ENCODE data around the gene C3orf22.

Gene C3orf22

GRCh38 chr3:126556637-126557414, 1.9 kb downstream of the C3orf22 start:
- DNase-seq: no peak

- DNase-seq: peak; percentile 3 to 8
Observed at GRCh38 chr3:126555795-126556636, 2.7 kb downstream of the C3orf22 start.

- DNase-seq: peak in 1 of 2 experiments; percentile 7
Observed at GRCh38 chr3:126554560-126555525, 3.9 kb downstream of the C3orf22 start.

- DNase-seq: peak; percentile 4 to 6
Observed at GRCh38 chr3:126553284-126554084, 5.2 kb downstream of the C3orf22 start.

GRCh38 chr3:126552688-126553283, 5.9 kb downstream of the C3orf22 start:
- DNase-seq: no peak

- peak in 1 of 2 experiments; percentile 7 for DNase-seq
Observed at GRCh38 chr3:126551839-126552687, 6.7 kb downstream of the C3orf22 start.

- peak; percentile 2 to 9 for DNase-seq
Observed at GRCh38 chr3:126551121-126551838, 7.5 kb downstream of the C3orf22 start.

- peak in 1 of 2 experiments; percentile 1 for DNase-seq
Observed at GRCh38 chr3:126550488-126551051, 8.2 kb downstream of the C3orf22 start.

GRCh38 chr3:126549861-126550487, 8.8 kb downstream of the C3orf22 start:
- peak in 1 of 2 experiments; percentile 7 for DNase-seq

GRCh38 chr3:126548556-126549466, 9.9 kb downstream of the C3orf22 start:
- DNase-seq: peak; percentile 4 to 10

GRCh38 chr3:126547721-126548120, 11.0 kb downstream of the C3orf22 start:
- DNase-seq: peak; percentile 4 to 7

- peak; percentile 6 to 9 for DNase-seq
Observed at GRCh38 chr3:126546549-126547239, 12.0 kb downstream of the C3orf22 start.

- no peak for DNase-seq
Observed at GRCh38 chr3:126546013-126546412, 12.7 kb downstream of the C3orf22 start.

GRCh38 chr3:126545544-126545943, 13.2 kb downstream of the C3orf22 start:
- no peak for DNase-seq

- DNase-seq: peak; percentile 3 to 7
Observed at GRCh38 chr3:126544596-126545281, 14.0 kb downstream of the C3orf22 start.

GRCh38 chr3:126543457-126544061, 15.2 kb downstream of the C3orf22 start:
- DNase-seq: peak; percentile 7 to 8

Measured in activated T-cell treated with anti-CD3 and anti-CD28 coated beads, Interleukin-2, amount 50 U/mL, for 48 hours (primary cell).